Nephron (organoid): ENCODE measurements around the gene PSMB7.

Source experiments
- H3K27ac Mint-ChIP-seq, 3 experiments: 2 replicates each; pipeline ENCODE4 v1.8.0; 2020; ENCODE audit warnings: mixed read lengths in 3 of 3, mild to moderate bottlenecking in 2 of 3, moderate library complexity in 1 of 3
- H3K27me3 Mint-ChIP-seq: 2 replicates; pipeline ENCODE4 v1.8.0; 2021; ENCODE audit warnings: low read depth, mild to moderate bottlenecking, moderate library complexity, mixed read lengths
- H3K36me3 Mint-ChIP-seq: 2 replicates; pipeline ENCODE4 v1.8.0; 2020; ENCODE audit warnings: low read depth, mixed read lengths
- H3K4me1 Mint-ChIP-seq: 2 replicates; pipeline ENCODE4 v1.8.0; 2020; ENCODE audit warnings: mixed read lengths
- H3K4me3 Mint-ChIP-seq, 3 experiments: 2 replicates each; pipeline ENCODE4 v1.8.0; 2020; ENCODE audit warnings: mild to moderate bottlenecking in 3 of 3, mixed read lengths in 3 of 3, moderate library complexity in 2 of 3
- H3K9me3 Mint-ChIP-seq: 2 replicates; pipeline ENCODE4 v1.8.0; 2020; ENCODE audit warnings: mixed read lengths
- CTCF ChIP-seq, 3 experiments: fragments of 200-600 bp; sonication (generic); IDR thresholded peaks; one replicate each; pipeline ENCODE4 v1.5.0; 2021; ENCODE audit warnings: antibody characterized with exemption in 3 of 3; ENCODE audit not compliant: unreplicated experiment in 3 of 3

The PSMB7 gene

GRCh38 chr9:124415102-124415851 is at the start of gene PSMB7:
TSS of gene PSMB7 (minus strand) at chr9:124415442. CDS start at chr9:124415425, 17 bp downstream.
- Mint-ChIP-seq H3K4me1 (peaks cover 21% of the 10 kb centered on the region), H3K27me3 (no peaks in the 10 kb centered on the region), H3K36me3 (peaks cover 37% of the 10 kb centered on the region), H3K27ac (peak within 1 kb of the TSS; percentile 65 to 89 (median 87)), H3K4me3 (peak within 1 kb of the TSS; percentile 97 to 98 (median 97)), H3K9me3 (peaks cover 3% of the 10 kb centered on the region)
- TF ChIP-seq CTCF (IDR thresholded peaks at IDR 0.05; ENCODE audit: unreplicated experiment in 3 of 3): peak; percentile 85 to 97 (median 95)

GRCh38 chr9:124462739-124463138 is 47.5 kb upstream of the PSMB7 start:
- no peak overlapping the region for H3K27ac Mint-ChIP-seq
- no peaks in the 10 kb centered on the region for H3K36me3 Mint-ChIP-seq
- H3K4me3 Mint-ChIP-seq: no peak overlapping the region
- no peaks in the 10 kb centered on the region for H3K4me1 Mint-ChIP-seq
- H3K9me3 Mint-ChIP-seq: peaks cover 2% of the 10 kb centered on the region
- no peak for TF ChIP-seq CTCF (IDR thresholded peaks at IDR 0.05; ENCODE audit: unreplicated experiment in 3 of 3)
- H3K27me3 Mint-ChIP-seq: peaks cover 34% of the 10 kb centered on the region

GRCh38 chr9:124458441-124458840 is 43.2 kb upstream of the PSMB7 start:
- Mint-ChIP-seq H3K36me3 (no peaks in the 10 kb centered on the region), H3K9me3 (peaks cover 2% of the 10 kb centered on the region), H3K4me3 (no peak overlapping the region), H3K27ac (no peak overlapping the region), H3K27me3 (peaks cover 42% of the 10 kb centered on the region), H3K4me1 (no peaks in the 10 kb centered on the region)
- TF ChIP-seq CTCF (IDR thresholded peaks at IDR 0.05; ENCODE audit: unreplicated experiment in 3 of 3): no peak

- TF ChIP-seq CTCF (IDR thresholded peaks at IDR 0.05; ENCODE audit: unreplicated experiment in 3 of 3): no peak
- no peaks in the 10 kb centered on the region for H3K4me1 Mint-ChIP-seq
- no peak overlapping the region for H3K4me3 Mint-ChIP-seq
- H3K27me3 Mint-ChIP-seq: peaks cover 39% of the 10 kb centered on the region
- H3K9me3 Mint-ChIP-seq: peaks cover 2% of the 10 kb centered on the region
- H3K36me3 Mint-ChIP-seq: no peaks in the 10 kb centered on the region
- H3K27ac Mint-ChIP-seq: no peak overlapping the region
These were observed 42.7 kb upstream of the PSMB7 start for GRCh38 chr9:124457887-124458431.

GRCh38 chr9:124457079-124457886 is 42.0 kb upstream of the PSMB7 start:
- Mint-ChIP-seq H3K27me3 (peaks cover 41% of the 10 kb centered on the region), H3K4me1 (no peaks in the 10 kb centered on the region), H3K36me3 (no peaks in the 10 kb centered on the region), H3K9me3 (no peaks in the 10 kb centered on the region), H3K27ac (no peak overlapping the region), H3K4me3 (no peak overlapping the region)
- no peak for TF ChIP-seq CTCF (IDR thresholded peaks at IDR 0.05; ENCODE audit: unreplicated experiment in 3 of 3)
